Liver (tissue), 3 donors: ENCODE results near the gene RNF141.

Experiments
- FOXA1 ChIP-seq: IDR thresholded peaks from 2 replicates; pipeline ENCODE4 v1.6.1; 2016; ENCODE audit warnings: antibody characterized with exemption
- JUND ChIP-seq, 2 donors: IDR thresholded peaks; 2 replicates each; pipeline ENCODE4 v1.6.1; 2016; ENCODE audit warnings: antibody characterized with exemption in 2 of 2
- MAX ChIP-seq: IDR thresholded peaks from 2 replicates; pipeline ENCODE4 v1.6.1; 2016; ENCODE audit warnings: antibody characterized with exemption
- NR2F2 ChIP-seq: IDR thresholded peaks from 2 replicates; pipeline ENCODE4 v1.6.1; 2016; ENCODE audit warnings: antibody characterized with exemption
- TAF1 ChIP-seq: conservative IDR thresholded peaks from 2 replicates; pipeline ENCODE4 v1.6.1; 2016; ENCODE audit warnings: antibody characterized with exemption, mild to moderate bottlenecking
- TF ChIP-seq, protein P1 (sequence below): fragments of 150-350 bp; IDR thresholded peaks from 2 replicates; pipeline ENCODE4 v1.5.1; 2017; ENCODE audit warnings: improper control_type of control experiment, low read depth, low read length; ENCODE audit not compliant: missing input control
- TF ChIP-seq, protein P2 (sequence below): IDR thresholded peaks from 2 replicates; pipeline ENCODE4 v1.6.1; 2016; ENCODE audit warnings: antibody characterized with exemption
- TF ChIP-seq, protein P3 (sequence below): IDR thresholded peaks from 2 replicates; pipeline ENCODE4 v1.6.1; 2016; ENCODE audit warnings: antibody characterized with exemption, mild to moderate bottlenecking
- donor health status: healthy.
- donor health status: healthy.

DNA sequence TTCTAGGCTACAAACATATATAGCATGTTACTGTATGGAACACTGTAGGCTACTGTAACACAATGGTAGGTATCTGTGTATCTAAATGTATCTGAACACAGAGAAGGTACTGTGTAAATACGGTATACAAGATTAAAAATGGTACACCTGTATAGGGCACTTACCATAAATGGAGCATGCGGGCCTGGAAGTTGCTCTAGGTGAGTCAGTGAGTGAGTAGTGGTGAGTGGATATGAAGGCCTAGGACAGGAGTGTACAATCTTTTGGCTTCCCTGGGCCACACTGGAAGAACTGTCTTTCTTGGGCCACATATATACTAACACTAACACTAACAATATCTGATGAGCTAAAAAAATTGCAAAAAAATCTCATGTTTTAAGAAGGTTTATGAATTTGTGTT is 21.4 kb downstream of the RNF141 start:
- TF ChIP-seq, protein P1, sequence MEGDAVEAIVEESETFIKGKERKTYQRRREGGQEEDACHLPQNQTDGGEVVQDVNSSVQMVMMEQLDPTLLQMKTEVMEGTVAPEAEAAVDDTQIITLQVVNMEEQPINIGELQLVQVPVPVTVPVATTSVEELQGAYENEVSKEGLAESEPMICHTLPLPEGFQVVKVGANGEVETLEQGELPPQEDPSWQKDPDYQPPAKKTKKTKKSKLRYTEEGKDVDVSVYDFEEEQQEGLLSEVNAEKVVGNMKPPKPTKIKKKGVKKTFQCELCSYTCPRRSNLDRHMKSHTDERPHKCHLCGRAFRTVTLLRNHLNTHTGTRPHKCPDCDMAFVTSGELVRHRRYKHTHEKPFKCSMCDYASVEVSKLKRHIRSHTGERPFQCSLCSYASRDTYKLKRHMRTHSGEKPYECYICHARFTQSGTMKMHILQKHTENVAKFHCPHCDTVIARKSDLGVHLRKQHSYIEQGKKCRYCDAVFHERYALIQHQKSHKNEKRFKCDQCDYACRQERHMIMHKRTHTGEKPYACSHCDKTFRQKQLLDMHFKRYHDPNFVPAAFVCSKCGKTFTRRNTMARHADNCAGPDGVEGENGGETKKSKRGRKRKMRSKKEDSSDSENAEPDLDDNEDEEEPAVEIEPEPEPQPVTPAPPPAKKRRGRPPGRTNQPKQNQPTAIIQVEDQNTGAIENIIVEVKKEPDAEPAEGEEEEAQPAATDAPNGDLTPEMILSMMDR: no peak
- TF ChIP-seq JUND (IDR thresholded peaks at IDR 0.05): no peak
- TF ChIP-seq NR2F2: no peak
- no peak for TF ChIP-seq FOXA1
- no peak for TF ChIP-seq MAX
- TF ChIP-seq, protein P2, sequence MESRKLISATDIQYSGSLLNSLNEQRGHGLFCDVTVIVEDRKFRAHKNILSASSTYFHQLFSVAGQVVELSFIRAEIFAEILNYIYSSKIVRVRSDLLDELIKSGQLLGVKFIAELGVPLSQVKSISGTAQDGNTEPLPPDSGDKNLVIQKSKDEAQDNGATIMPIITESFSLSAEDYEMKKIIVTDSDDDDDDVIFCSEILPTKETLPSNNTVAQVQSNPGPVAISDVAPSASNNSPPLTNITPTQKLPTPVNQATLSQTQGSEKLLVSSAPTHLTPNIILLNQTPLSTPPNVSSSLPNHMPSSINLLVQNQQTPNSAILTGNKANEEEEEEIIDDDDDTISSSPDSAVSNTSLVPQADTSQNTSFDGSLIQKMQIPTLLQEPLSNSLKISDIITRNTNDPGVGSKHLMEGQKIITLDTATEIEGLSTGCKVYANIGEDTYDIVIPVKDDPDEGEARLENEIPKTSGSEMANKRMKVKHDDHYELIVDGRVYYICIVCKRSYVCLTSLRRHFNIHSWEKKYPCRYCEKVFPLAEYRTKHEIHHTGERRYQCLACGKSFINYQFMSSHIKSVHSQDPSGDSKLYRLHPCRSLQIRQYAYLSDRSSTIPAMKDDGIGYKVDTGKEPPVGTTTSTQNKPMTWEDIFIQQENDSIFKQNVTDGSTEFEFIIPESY: no peak
- TF ChIP-seq, protein P3, sequence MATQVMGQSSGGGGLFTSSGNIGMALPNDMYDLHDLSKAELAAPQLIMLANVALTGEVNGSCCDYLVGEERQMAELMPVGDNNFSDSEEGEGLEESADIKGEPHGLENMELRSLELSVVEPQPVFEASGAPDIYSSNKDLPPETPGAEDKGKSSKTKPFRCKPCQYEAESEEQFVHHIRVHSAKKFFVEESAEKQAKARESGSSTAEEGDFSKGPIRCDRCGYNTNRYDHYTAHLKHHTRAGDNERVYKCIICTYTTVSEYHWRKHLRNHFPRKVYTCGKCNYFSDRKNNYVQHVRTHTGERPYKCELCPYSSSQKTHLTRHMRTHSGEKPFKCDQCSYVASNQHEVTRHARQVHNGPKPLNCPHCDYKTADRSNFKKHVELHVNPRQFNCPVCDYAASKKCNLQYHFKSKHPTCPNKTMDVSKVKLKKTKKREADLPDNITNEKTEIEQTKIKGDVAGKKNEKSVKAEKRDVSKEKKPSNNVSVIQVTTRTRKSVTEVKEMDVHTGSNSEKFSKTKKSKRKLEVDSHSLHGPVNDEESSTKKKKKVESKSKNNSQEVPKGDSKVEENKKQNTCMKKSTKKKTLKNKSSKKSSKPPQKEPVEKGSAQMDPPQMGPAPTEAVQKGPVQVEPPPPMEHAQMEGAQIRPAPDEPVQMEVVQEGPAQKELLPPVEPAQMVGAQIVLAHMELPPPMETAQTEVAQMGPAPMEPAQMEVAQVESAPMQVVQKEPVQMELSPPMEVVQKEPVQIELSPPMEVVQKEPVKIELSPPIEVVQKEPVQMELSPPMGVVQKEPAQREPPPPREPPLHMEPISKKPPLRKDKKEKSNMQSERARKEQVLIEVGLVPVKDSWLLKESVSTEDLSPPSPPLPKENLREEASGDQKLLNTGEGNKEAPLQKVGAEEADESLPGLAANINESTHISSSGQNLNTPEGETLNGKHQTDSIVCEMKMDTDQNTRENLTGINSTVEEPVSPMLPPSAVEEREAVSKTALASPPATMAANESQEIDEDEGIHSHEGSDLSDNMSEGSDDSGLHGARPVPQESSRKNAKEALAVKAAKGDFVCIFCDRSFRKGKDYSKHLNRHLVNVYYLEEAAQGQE: no peak
- no peak for TF ChIP-seq TAF1
